ENCODE results near the gene DNAJC21.

DNAJC21 gene

DNA sequence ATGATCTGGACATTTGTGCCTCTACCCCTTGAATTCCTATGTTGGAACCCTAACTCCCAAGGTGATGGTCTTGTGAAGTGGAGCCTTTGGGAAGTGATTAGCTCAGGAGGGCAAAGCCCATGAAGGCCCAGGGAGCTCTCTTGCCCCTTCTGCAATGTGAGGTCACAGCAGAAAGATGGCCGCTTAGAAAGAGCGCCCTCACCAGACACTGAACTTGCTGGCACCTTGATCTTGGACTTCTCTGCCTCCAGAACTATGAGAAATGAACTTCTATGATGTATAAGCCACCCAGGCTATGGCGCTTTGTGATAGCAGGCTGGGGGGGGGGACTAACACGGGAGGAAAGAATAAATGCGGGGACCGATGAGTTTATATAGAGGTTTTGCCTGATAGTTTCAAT is 73.1 kb downstream of the DNAJC21 start:
- H3K27ac ChIP-seq = no peak overlapping the region
- TF ChIP-seq, protein P1, sequence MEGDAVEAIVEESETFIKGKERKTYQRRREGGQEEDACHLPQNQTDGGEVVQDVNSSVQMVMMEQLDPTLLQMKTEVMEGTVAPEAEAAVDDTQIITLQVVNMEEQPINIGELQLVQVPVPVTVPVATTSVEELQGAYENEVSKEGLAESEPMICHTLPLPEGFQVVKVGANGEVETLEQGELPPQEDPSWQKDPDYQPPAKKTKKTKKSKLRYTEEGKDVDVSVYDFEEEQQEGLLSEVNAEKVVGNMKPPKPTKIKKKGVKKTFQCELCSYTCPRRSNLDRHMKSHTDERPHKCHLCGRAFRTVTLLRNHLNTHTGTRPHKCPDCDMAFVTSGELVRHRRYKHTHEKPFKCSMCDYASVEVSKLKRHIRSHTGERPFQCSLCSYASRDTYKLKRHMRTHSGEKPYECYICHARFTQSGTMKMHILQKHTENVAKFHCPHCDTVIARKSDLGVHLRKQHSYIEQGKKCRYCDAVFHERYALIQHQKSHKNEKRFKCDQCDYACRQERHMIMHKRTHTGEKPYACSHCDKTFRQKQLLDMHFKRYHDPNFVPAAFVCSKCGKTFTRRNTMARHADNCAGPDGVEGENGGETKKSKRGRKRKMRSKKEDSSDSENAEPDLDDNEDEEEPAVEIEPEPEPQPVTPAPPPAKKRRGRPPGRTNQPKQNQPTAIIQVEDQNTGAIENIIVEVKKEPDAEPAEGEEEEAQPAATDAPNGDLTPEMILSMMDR (conservative IDR thresholded peaks at IDR 0.05) = no peak

- TF ChIP-seq, protein P1 (conservative IDR thresholded peaks at IDR 0.05) = peak; percentile 95
- no peak overlapping the region for H3K27ac ChIP-seq
Observed at GRCh38 chr5:35003018-35003957, 73.9 kb downstream of the DNAJC21 start.

- H3K27ac ChIP-seq = no peak overlapping the region
- TF ChIP-seq, protein P1 (conservative IDR thresholded peaks at IDR 0.05) = no peak
Observed at GRCh38 chr5:35004200-35004599, 74.8 kb downstream of the DNAJC21 start.

- no peak overlapping the region for H3K27ac ChIP-seq
- TF ChIP-seq, protein P1 (conservative IDR thresholded peaks at IDR 0.05) = no peak
Observed at GRCh38 chr5:35004771-35005170, 75.4 kb downstream of the DNAJC21 start.

All from VCaP (cell line).